ENCODE measurements around the gene ZFAND3. TPM values are rescaled to one million over a fixed set of nuclear protein-coding genes. Genes with fewer than 3 reads are reported as not detected.

The ZFAND3 gene
- total RNA-seq, 6 experiments from 2014 or later = 75.2 to 93.2 (median 87.0) TPM

GRCh38 chr6:38193051-38193450, 373.5 kb downstream of the ZFAND3 start:
- TF ChIP-seq CTCF (IDR thresholded peaks at IDR 0.05) = no peak
- peaks cover 7% of the 10 kb centered on the region for H3K4me1 Mint-ChIP-seq (ENCODE audit: low read depth)
- no peaks in the 10 kb centered on the region for H3K36me3 Mint-ChIP-seq (ENCODE audit: low read depth)
- H3K27ac Mint-ChIP-seq = no peak overlapping the region
- no peaks in the 10 kb centered on the region for H3K9me3 Mint-ChIP-seq
- DNase-seq = no peak
- H3K4me3 Mint-ChIP-seq = no peak overlapping the region
- H3K27me3 Mint-ChIP-seq (ENCODE audit: insufficient read depth) = peaks cover 3% of the 10 kb centered on the region

DNA sequence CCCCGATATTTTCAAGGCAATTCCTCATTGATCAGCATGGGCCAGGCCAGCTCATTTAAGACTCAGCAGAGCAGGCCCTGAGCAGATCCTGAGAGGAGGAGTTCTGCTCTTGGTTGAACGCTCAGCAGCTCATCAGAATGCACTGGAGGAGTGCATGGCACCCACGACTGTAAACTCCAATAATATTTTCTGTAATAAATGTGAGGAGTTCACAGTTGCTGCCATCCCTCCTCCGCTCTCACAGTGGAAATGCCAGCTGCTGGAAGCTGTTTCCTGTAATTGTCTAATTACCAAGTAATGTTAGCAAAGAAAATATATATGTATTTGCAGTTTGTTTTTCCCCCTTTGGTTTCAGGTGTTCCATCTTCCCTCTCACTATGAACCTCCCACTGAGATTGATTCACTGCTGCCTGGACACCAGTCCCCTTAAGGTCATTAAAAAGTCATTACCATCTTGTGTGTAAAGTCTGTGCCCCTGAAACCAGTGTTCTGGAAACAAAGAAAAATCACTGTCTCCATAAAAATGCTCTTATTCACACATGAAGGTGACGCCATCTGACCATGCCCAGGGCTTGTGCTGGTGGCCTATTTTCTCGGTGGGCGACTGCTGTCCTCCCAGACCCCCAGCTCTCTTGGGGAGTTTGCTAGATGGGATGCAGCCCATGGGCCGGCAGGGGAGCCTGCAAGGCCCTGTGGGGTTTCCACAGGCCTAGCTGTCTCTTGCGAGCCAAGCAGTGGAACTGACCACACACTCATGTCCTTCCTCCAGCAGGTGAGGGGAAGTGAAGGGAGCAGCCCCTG, 374.2 kb downstream of the ZFAND3 start:
- TF ChIP-seq CTCF (IDR thresholded peaks at IDR 0.05) = no peak
- H3K4me1 Mint-ChIP-seq (ENCODE audit: low read depth) = peaks cover 7% of the 10 kb centered on the region
- no peak overlapping the region for H3K27ac Mint-ChIP-seq
- no peaks in the 10 kb centered on the region for H3K36me3 Mint-ChIP-seq (ENCODE audit: low read depth)
- peaks cover 3% of the 10 kb centered on the region for H3K27me3 Mint-ChIP-seq (ENCODE audit: insufficient read depth)
- DNase-seq = no peak
- H3K4me3 Mint-ChIP-seq = no peak overlapping the region
- H3K9me3 Mint-ChIP-seq = no peaks in the 10 kb centered on the region

- H3K9me3 Mint-ChIP-seq = no peaks in the 10 kb centered on the region
- DNase-seq = no peak
- H3K27ac Mint-ChIP-seq = no peak overlapping the region
- peaks cover 7% of the 10 kb centered on the region for H3K4me1 Mint-ChIP-seq (ENCODE audit: low read depth)
- no peaks in the 10 kb centered on the region for H3K36me3 Mint-ChIP-seq (ENCODE audit: low read depth)
- no peak overlapping the region for H3K4me3 Mint-ChIP-seq
- H3K27me3 Mint-ChIP-seq (ENCODE audit: insufficient read depth) = peaks cover 3% of the 10 kb centered on the region
- no peak for TF ChIP-seq CTCF (IDR thresholded peaks at IDR 0.05)
Measured at GRCh38 chr6:38194282-38194572, 374.7 kb downstream of the ZFAND3 start.

GRCh38 chr6:38194589-38194988, 375.1 kb downstream of the ZFAND3 start:
- H3K27me3 Mint-ChIP-seq (ENCODE audit: insufficient read depth) = peaks cover 3% of the 10 kb centered on the region
- no peak for TF ChIP-seq CTCF (IDR thresholded peaks at IDR 0.05)
- H3K4me1 Mint-ChIP-seq (ENCODE audit: low read depth) = peaks cover 7% of the 10 kb centered on the region
- no peak overlapping the region for H3K27ac Mint-ChIP-seq
- no peak overlapping the region for H3K4me3 Mint-ChIP-seq
- H3K36me3 Mint-ChIP-seq (ENCODE audit: low read depth) = no peaks in the 10 kb centered on the region
- DNase-seq = no peak
- H3K9me3 Mint-ChIP-seq = no peaks in the 10 kb centered on the region

DNA sequence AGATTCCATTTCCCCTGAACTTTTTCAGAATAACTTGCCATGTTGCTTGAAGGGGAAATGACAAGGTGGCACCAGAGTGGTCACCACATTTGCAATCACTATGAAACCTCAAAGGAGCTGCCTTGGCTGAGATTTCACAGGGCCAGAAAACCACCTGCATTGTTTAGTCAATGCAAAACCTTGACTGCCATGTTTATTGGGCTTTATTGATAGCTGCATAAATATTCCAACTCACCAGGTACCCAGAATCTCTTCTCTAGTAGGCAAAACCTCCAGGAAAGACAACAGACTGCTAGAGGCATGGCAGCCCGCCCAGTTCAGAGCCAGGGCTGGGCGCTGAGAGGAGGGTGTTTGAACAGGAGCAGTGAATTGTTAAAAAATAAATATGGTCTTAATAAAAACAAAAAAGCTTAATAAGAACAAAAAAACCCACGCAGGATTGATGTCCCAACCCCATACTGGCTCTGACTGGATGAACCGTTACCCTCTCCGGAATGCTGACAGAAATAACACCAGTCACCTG, 375.6 kb downstream of the ZFAND3 start:
- H3K27ac Mint-ChIP-seq = no peak overlapping the region
- DNase-seq = no peak
- H3K4me3 Mint-ChIP-seq = no peak overlapping the region
- H3K9me3 Mint-ChIP-seq = no peaks in the 10 kb centered on the region
- H3K4me1 Mint-ChIP-seq (ENCODE audit: low read depth) = peaks cover 7% of the 10 kb centered on the region
- 0 out of 2 replicates have a peak, but pooled peaks cover under 1% of the 10 kb centered on the region for H3K36me3 Mint-ChIP-seq (ENCODE audit: low read depth)
- no peak for TF ChIP-seq CTCF (IDR thresholded peaks at IDR 0.05)
- peaks cover 3% of the 10 kb centered on the region for H3K27me3 Mint-ChIP-seq (ENCODE audit: insufficient read depth)
